NCI-H1092 (cell line): ENCODE results near the gene CCNY.
"Not testable (repeated sequence)": the region's sequence is repeated elsewhere in the genome, so short reads cannot be mapped to it uniquely, and the experiment has no call there.

ENCODE experiments used
- DNase-seq: peaks from one replicate; lab custom pipeline; 2025; lab: John Stamatoyannopoulos, UW

CCNY gene

DNA sequence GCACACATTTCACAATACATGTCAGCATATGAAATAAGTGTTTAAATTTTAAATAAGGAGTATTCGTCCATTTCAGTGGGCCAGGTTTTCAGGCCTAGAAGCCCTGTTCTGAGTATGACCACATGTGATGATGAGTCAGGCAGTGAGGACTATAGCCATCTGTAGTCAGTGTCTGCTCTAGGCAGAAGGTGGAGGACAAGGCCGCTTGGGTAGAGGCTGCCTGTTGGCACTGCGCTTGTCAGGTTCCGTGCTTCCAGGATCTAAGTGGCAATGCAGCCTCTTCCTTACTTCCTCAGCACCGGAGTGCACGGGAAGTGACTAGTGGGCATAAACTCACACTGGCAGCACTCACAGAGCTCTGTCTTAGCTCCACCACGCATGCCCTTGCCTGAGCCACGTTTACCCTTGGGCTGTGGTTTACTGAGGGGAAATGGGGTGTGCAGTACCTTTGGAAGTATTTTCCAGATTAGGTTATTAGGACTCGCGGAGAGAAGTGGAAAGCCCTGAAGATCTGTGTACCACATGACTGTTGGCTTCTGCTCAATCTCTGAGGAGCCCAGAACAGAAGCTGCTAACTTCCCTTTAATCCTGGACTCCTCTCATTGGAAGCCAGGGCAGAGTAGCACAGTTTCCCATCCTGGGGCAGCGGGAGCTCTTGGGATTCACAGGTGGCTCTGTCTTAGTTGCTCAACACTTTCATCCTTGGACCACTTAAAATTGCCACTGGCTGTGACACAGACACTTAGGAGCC lies 181.3 kb downstream of the CCNY start:
- DNase-seq, result no peak

DNA sequence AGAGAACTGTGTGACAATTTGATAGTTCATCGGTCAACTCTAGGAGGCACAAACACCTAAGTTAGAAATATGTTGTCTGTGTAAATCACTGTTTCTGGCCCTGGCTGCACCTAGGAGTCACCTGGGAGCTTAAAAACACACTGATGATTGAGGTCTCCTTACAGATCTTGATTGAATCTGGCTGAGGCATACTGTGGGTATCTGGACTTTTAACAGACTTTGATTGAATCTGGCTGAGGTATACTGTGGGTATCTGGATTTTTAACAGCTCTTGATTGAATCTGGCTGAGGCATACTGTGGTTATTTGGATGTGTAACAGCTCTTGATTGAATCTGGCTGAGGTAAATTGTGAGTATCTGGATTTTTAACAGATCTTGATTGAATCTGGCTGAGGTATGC lies 181.9 kb downstream of the CCNY start:
- DNase-seq, result not testable (repeated sequence)

DNA sequence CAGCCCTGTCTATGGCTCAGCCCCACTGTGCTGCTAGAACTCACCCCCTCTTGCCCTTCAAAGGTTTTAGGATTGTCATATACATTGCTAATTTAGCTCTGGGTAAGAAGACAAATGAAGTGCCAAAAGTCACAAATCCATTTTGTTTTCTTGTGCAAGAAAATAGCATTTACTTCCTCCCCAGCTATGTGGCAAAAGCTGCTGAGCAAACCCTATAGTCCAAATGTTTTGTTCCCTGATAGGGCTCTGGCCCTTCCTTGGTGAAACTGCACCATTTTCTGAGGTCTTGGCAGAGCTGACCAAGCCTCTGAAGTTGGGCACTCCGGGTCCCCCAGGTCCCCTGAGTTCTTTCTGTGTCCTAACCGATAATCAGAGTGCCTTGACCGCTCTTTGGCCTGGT lies 184.7 kb downstream of the CCNY start:
- no peak for DNase-seq

DNA sequence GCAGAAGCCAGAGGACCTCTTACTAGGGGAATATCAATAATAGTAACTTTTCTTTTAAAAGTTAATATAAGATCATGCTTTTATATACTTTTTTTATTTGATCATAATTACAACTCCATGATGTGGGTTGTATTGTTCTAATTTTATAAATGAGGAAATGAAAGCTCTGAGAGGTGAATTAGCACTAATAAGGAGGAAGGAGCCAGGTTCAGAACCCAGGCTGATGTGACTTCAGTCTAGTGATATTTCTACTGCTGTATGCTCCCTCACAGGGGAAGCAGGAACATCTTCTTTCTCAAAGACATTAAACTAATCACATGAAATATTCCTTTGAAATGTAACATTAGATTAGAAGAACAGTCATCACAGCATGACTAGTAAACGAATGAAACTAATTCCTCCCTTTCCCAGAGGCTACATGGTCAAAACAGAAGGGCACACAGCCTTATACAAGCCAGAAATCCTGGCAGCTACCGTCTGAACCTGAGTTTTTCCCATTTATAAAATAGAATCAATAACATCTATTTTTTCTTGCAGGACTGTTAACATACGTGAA lies 187.4 kb downstream of the CCNY start:
- no peak for DNase-seq

DNA sequence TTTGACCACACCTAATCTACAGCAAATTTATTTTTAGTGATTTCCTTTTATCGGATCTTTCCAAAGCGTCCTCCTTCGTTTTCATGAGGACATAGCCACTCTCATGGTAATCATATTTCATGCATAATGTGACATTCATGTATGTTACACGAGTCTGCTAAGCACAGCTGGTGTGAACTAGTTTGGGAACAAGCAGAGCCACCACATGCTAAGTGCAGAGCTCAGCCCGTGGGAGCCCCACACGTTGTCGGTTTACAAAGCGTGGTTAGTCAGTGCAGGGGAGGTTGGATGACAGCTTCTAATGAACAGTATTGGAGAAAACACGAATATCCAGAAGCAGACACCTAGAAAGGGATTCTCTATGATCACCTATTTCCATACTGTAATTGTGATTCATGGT lies 190.4 kb downstream of the CCNY start:
- no peak for DNase-seq

DNA sequence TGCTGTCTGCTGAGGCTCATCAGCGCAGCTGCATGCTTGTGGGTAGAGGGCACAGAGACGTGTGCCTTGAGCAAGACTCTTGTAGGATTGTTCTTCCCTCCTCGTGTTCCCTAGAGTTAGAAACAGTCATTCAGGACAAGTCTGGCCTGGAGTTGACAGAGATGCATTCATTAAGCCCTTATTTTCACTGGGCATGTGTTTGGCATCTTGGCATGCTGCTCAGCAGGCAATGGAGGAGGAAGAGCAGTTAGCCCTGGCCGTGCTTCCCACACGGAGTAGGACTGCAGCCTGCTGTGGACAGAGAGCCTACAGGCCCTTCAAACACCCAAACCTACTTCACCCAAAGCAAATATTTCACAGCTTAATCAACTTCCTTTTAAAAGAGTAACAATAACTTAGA lies 195.8 kb downstream of the CCNY start:
- no peak for DNase-seq

DNA sequence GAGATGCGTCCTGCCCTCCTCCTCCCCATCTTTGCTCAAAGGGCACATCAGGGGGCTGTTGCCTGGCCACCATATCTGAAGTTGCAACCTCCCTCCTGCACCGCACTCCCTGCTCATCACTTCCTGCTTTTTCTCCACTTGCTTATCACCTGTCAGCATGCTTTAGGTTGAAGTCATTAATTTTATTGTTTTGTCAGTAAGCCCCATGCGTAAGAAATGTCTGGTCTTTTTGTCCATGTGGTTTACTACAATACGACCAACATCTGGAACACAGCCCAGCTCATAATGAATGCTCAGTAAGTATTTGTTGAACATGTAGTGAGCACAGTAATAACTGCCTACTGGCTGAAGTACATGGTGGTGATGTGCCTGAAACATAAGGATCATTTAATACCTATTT lies 197.3 kb downstream of the CCNY start:
- DNase-seq, result no peak

DNA sequence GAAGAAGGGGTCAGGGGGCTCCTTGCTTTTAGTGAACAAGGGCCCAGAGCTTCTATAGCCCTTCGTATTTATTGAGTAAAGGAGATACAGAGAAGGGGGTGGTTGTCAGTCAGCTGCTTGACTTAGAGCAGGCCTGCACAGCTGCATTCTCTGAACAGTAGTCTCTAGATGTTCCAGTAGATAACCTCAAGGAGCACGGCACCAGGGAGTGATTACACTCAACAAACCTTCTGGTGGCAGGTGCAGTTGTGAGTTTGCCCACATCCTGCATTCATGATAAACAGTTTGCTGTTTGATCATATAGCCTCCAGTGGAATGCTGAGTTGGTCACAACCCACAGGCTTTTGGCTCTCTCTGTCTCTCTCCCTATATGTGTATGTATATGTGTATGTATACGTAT lies 198.8 kb downstream of the CCNY start:
- DNase-seq, result no peak

DNA sequence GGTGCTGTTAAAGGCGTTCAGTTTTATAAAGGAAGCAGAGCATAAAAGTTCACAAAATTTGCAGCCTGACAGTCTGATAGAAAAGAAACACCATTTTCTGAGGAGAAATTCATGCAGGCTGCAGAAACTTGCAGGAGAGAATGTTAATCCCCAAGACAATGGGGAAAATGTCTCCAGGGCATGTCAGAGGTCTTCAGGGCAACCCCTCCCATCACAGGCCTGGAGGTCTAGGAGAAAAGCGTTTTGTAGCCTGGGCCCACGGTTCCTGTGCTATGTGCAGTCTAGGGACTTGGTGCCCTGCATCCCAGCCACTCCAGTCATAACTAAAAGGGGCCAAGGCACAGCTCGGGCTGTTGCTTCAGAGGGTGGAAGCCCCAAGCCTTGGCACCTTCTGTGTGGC lies 200.5 kb downstream of the CCNY start:
- no peak for DNase-seq

DNA sequence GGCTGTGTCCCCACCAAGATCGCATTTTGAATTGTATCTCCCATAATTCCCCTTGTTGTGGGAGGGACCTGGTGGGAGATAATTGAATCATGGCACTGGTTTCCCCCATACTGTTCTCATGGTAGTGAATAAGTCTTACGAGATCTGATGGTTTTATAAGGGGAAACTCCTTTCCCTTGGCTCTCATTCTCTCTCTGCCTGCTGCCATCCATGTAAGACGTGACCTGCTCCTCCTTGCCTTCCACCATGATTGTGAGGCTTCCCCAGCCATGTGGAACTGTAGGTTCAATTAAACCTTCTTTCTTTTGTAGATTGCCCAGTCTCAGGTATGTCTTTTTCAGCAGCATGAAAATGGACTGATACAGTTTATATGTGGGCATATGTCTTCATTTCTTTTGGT lies 201.6 kb downstream of the CCNY start:
- DNase-seq, result not testable (repeated sequence)

DNA sequence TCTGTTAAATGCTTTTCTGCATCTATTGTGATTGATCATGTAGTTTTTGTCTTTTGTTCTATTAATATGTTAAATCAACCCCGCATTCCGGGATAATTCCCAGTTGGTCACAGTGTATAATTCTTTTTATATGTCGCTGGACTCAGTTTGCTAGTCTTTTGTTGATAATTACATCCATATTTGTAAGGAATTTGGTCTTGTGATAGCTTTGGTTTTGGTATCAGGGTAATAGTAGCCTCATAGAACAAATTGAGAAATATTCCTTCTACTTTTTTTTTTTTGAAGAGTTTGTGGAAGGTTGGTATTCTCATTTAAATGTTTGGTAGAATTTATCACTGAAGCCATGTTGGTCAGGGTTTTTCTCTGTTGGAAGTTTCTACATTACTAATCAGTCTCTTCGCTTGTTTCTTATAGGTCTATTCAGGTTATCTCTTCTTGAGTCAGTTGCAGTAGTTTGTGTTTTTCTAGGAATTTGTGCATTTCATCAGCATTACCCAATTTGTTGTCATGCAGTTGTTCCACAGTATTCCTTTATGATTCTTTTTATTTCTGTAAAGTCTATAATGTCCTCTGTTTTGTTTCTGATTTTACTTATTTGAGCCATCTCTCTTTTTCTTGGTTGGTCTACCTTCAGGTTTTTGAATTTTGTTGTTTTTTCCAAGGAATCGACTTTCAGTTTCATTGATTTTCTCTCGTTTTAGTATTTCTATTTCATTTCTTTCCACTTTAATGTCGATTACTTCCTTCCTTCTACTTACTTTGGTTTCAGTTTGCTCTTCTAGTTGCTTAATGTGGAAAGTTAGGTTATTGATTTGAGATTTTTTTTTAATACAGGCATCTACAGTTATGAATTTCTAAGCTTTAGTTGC lies 204.2 kb downstream of the CCNY start:
- no peak for DNase-seq

DNA sequence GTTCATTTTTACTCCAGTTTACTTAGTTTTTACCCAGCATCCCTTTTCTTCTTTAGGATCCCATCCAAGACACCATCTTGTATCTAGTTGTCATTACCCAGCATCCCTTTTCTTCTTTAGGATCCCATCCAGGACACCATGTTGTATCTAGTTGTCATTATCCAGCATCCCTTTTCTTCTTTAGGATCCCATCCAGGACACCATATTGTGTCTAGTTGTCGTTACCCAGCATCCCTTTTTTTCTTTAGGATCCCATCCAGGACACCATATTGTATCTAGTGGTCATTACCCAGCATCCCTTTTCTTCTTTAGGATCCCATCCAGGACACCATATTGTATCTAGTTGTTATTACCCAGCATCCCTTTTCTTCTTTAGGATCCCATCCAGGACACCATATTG lies 205.4 kb downstream of the CCNY start:
- DNase-seq, result no peak

DNA sequence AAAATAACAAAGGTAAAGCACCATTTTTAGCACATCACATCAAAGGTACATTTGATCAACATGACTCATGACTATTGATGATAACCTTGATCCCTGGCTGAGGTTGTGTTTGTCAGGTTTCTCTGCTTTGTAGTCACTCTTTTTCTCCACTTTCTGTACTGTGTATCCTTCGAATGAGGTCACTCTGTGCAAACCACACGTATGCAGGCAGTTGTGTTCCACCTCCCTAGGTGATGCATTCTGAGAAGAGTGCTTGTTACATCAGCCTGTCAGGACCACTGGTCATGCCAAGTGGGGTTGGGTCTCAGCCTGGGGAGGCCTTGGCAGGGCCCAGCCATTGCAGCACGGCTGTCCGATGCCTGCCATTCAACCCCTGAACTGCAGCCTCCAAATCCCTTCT lies 206.0 kb downstream of the CCNY start:
- no peak for DNase-seq

DNA sequence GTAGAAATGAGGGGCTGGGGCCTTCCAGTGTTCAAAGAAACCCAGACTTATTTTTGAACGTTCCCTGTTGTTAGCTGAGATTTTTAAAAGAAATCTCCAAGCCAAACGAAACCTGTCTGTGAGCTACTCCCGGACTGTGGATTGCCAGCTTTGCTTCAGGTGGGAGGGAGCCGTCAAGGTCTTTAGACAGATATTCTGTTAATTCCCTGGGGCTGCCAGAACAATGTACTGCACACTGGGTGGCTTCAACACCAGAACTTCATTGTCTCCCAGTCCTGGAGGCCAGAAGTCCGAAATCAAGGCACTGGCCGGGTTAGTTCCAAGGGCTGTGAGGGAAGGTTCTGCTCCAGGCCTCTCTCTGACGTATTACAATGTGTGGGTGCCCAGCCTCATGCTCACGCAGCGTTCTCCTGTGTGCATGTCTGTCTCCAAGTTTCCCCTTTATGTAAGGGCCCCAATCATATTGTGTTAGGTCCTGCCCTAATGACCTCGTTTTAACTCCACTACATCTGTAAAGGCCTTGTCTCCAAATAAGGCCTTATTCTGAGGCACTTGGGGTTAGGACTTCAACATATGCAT lies 208.9 kb downstream of the CCNY start:
- no peak for DNase-seq

DNA sequence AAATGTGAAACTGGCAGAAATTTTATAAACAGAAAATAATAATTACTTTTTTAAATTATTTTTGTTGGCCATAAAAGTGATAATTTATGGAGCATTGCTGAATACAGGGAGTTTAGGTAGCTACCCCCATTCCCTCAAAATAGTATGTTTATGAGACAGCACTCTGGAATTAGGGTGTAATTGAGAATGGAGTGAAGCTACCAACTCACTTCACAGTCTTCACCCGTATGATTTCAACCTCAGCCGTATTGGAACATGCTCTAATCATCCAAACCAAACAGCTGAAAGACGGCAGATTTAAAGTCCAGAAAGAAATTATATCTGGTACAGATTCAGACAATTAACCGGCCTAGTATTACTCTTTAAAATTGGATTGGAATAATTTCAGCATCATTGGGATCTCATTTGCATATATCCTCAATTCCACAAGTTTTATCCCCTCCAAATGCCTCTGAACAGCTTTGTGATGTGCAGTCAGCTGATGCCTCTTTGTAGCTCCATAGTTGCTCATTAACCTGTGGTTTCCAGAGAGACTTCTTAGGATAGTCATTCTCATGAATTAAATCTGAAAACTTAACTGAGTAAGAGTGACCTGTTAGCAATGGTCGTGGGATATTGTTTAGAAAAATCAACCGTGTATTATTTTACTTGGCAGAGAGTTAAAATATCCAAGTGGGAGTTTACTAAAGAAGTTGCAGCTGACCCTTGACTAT lies 209.7 kb downstream of the CCNY start:
- no peak for DNase-seq

DNA sequence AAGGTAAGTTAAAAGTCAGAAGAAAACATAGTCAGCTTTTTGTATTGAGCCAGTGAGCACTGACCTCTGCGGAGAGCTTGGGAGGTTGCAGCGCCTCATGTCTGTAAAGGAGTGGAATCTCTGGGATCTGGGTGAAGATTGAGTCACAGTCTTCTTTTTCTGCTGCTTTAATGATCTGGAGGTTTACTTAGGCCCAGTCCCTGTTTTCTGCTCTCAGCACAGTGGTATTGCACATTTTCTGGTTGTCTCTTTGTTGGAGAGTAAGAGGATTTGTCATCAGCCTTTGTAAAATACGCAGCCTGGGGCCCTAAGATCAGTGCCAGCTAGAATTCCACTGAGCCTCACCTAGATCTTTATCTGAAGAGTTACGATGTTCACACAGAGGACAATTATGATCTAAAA lies 210.5 kb downstream of the CCNY start:
- DNase-seq, result no peak

DNA sequence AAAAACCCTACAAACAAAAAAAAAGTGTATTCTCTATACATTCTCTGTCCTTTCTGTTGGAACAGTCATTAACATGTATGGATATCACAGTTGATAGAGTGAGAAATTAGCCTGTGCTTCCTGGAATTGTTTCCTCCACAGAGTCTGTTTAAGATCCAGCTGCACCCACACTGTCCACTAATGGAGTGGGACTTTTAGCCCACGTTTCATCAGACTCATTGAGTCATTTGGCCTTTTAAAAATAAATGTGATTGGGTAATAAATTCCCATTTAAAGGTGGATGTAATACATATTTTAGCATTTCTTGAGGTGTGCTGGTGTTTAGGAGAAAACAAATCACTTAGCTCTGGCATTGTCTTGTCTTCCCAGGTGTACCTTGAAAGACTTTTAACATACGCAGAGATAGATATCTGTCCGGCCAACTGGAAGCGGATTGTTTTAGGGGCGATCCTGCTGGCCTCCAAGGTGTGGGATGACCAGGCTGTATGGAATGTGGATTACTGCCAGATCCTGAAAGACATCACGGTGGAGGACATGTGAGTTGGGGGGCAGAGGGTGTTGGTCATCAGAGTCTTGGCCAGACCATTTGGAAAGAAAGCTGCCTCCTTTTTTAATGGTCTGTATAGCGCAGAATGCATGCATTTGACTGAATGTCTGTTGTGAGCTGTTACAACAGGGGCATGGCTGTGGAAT lies 216.5 kb downstream of the CCNY start:
- no peak for DNase-seq

DNA sequence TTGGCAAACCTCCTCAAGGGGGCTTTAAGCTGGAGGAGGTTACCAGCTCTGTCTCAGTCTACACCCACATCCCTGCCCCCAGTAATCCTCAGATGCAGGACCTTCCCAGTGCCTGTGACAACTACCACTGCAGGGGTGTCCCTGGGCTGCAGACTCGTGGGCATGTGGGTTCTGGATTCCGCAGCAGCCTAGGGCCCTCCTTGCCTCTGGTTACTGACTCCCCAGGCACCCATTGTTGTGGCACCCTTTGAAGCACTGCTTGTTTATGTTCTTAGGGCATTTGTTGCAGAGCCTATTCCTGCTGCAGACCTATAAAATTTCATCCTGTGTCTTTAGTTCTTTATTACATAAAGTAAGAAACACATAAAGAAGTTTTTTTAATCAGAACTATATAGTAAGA lies 217.7 kb downstream of the CCNY start:
- no peak for DNase-seq

DNA sequence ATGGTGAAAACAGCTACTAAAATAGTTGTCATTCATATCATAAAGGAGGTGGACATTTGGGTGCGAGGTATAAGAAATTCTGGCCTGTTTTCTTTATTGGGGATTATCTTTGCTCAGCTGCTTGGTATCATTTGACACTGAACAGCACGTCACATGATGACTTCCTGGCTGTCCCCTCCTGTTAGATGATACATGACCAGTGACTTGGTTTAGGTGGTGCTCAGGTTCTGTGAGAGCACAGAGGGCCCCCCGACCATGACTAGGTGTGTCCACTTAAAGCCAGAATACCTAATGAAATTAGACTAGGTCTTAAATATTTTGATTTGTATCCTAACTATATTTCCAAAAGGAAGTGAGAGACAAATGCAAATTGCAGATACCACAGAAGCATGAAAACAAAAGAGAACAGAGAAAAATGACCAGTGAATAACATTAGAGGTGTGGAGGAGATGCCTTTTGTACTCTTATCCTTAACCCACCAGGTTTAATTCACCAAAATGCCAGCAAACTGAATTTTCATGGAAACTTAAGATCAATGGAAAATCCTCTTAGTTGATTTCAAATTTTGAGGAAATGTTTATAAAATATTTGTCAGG lies 218.2 kb downstream of the CCNY start:
- no peak for DNase-seq

DNA sequence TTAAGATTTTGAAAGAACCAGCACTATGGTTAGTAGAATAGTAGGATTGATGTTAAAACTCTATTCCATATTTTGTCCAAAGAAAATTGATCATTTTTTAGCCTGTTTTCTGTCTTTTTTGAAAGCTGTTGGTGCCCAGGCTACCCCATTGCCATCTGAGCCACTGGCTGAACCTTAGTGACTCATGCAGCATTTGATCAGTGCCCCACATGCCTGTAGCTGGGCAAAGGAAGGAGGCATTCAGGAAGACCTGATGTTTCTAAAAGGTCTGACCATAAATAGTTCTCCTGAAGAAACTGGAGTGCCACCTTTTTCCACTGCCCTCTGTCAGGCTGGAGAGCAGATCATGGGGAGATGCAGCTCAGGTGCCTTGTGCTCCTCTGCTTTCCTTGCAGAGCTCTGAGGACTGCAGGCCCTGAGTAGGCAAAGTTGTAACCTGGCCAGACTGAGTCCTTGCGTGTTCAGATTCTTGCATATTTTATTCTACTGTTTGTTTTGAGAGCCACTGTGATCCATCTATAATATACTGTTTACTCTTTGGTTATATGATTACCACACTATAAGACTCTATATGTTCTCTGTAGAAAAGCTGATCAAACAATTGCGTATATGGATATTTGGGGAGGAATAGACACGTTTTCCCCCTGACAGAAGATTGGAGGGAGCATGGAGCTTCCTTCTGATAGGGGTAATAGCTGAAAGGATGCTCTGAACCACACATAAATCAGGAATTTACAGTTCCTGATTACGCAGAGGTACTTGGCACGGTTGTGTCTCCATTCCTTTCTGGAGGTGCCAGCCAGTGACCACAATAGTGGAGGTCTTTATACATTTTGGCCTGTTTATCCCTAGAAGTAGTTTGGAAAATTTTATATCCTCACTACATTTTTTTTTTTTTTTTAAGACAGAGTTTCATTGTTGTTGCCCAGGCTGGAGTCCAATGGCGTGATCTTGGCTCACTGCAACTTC lies 219.9 kb downstream of the CCNY start:
- no peak for DNase-seq
